Prostate gland (tissue), 2 donors: ENCODE data around the gene CSNK1G2.

ENCODE experiments used
- CTCF ChIP-seq, 4 experiments: fragments of 200-600 bp in 2 of 4; fragments of 450-650 bp in 2 of 4; sonication (generic) in 2 of 4; IDR thresholded peaks; 1 replicate in 3 of 4; 2 replicates in 1 of 4; pipeline ENCODE4 v1.5.1; 2016 to 2019; ENCODE audit warnings: antibody characterized with exemption in 4 of 4, mild to moderate bottlenecking in 2 of 4, moderate library complexity in 2 of 4
- POLR2A ChIP-seq: fragments of 450-650 bp; IDR thresholded peaks from one replicate; pipeline ENCODE4 v1.6.1; 2016; ENCODE audit warnings: antibody characterized with exemption, mild to moderate bottlenecking
- POLR2AphosphoS5 ChIP-seq: sonication (generic); formaldehyde crosslinking; IDR thresholded peaks from one replicate; pipeline ENCODE4 v1.6.1; 2017; ENCODE audit warnings: antibody characterized with exemption

- TF ChIP-seq CTCF (IDR thresholded peaks at IDR 0.05) (no peak), POLR2AphosphoS5 (no peak), POLR2A (no peak)
Measured at GRCh38 chr19:1949304-1950101, 8.5 kb downstream of the CSNK1G2 start.
